Keratinocyte (primary cell): ENCODE data around the gene SDK2.

ENCODE experiments used
- EZH2 ChIP-seq: IDR thresholded peaks from one replicate; pipeline ENCODE4 v1.6.1; 2012; ENCODE audit warnings: inconsistent platforms, mild to moderate bottlenecking, low read length, moderate library complexity
- TF ChIP-seq, protein P1 (sequence below), 3 experiments: IDR thresholded peaks in 1 of 3; conservative IDR thresholded peaks in 1 of 3; optimal IDR thresholded peaks in 1 of 3; 2 replicates in 2 of 3; 3 replicates in 1 of 3; pipeline versions ENCODE3 to v1.5.1; 2011; ENCODE audit warnings: low read length in 3 of 3, mild to moderate bottlenecking in 3 of 3, moderate library complexity in 2 of 3, control low read depth in 1 of 3, inconsistent platforms in 1 of 3; ENCODE audit not compliant: insufficient read depth in 2 of 3; ENCODE audit errors: extremely low read depth in 1 of 3

DNA sequence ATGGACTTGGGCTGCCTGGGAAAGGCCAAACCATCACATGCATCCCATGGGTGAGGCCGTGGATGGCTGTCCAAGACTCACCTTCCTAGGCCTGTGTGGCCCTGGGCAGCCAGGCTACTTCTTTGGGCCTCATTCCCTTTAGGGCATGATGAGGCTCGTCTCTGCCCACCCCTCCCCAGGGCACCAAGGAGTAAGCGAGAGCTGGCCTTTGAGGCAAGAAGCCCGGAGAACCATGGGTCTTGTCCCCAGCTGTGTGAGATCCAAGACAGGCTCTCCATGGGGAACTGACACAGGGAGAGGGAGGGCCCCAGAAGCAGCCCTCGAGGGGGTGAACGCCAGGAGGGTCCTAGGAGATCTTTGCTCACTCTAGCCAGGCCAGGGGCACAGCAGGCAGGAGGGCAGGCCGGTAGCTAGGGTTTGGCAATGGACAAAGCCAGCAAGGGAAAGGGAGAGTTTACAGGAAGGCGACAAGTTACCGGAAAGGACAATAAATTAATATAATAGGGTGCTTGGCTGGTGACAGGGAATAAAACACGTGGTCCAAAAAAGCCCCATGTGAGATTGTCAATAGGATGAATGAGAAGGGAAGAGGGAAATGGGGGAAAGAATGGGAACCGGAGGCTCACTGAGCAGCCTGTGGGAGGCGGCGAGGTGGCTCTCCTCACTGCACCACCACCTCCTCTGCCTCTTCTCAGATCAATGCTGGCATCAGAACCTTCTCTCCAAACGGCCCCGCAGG lies 119.1 kb downstream of the SDK2 start:
- TF ChIP-seq, protein P1, sequence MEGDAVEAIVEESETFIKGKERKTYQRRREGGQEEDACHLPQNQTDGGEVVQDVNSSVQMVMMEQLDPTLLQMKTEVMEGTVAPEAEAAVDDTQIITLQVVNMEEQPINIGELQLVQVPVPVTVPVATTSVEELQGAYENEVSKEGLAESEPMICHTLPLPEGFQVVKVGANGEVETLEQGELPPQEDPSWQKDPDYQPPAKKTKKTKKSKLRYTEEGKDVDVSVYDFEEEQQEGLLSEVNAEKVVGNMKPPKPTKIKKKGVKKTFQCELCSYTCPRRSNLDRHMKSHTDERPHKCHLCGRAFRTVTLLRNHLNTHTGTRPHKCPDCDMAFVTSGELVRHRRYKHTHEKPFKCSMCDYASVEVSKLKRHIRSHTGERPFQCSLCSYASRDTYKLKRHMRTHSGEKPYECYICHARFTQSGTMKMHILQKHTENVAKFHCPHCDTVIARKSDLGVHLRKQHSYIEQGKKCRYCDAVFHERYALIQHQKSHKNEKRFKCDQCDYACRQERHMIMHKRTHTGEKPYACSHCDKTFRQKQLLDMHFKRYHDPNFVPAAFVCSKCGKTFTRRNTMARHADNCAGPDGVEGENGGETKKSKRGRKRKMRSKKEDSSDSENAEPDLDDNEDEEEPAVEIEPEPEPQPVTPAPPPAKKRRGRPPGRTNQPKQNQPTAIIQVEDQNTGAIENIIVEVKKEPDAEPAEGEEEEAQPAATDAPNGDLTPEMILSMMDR (optimal IDR thresholded peaks at IDR 0.05 in 1 of 3, IDR thresholded peaks at IDR 0.05 in 1 of 3, conservative IDR thresholded peaks at IDR 0.05 in 1 of 3; ENCODE audit: extremely low read depth in 1 of 3, insufficient read depth in 2 of 3, low read length in 3 of 3), result no peak
- no peak for TF ChIP-seq EZH2
